Cardiac septum (tissue), 1 donor: ENCODE results near the gene SP6. TPM values are rescaled to one million over a fixed set of nuclear protein-coding genes. Genes with fewer than 3 reads are reported as not detected.
A peak's percentile ranks its signal among the peaks of the same experiment; 100 is the strongest.

Source experiments
- DNase-seq: peaks from one replicate; pipeline ENCODE4 v3.0.0-alpha.2; 2020; ENCODE audit warnings: low spot score
- intact Hi-C: fragments of 100-400 bp; cut with DNase I; formaldehyde crosslinking; loops from one replicate; pipeline ENCODE4 v1.14.0; 2022
- total RNA-seq: library from RNA; stranded (reverse); fragmentation: NEBNext Ultra II Directional; extraction: Animal tissue kit (Norgen Biotek cat#: 25700); gene quantifications from one replicate; pipeline ENCODE4 v1.2.1, GENCODE V29; 2021
- donor health status: DM: no; HTN: no; CAD: no.

Gene SP6
- total RNA-seq, 1 donor from 2014 or later: 0.08 TPM

DNA sequence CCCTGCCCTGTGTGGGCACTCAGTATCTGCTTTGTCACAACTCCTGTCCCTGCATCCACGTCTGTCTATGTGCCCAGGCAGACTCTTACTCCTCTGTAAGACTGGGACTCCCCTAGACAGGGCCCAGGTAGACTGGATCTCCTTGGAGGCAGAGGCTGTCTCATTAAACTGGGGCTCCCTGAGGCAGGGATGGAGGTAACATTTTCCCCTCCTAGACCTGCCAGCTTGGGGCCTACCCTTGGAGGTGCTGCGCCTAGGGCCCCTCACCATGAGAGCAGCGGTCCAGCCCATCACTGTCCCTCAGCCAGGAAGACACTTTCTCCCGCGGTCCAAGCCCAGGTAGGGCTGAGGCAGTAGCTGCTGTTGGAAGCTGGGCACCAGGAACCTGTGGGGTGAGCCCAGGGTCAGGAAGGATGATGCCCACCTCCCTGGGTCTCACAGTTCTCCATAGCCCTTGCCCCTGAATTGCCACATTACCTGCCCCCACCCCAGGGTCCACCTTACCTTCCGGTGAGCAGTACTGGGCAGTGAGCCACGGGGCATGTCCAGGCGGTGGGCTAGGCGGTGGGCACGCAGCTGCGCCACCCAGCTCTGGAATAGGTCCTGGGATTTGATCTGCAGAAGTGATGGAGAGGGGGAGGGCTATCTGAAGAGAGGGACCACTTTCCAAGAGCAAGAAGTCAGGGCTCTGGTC, 32.8 kb downstream of the SP6 start:
- DNase-seq: no peak
- intact Hi-C loops: no loop called here

GRCh38 chr17:47816947-47817346, 34.0 kb downstream of the SP6 start:
- no peak for DNase-seq
- intact Hi-C loops: no loop called here

GRCh38 chr17:47816111-47816735, 34.7 kb downstream of the SP6 start:
- intact Hi-C loops: no loop called here
- no peak for DNase-seq

DNA sequence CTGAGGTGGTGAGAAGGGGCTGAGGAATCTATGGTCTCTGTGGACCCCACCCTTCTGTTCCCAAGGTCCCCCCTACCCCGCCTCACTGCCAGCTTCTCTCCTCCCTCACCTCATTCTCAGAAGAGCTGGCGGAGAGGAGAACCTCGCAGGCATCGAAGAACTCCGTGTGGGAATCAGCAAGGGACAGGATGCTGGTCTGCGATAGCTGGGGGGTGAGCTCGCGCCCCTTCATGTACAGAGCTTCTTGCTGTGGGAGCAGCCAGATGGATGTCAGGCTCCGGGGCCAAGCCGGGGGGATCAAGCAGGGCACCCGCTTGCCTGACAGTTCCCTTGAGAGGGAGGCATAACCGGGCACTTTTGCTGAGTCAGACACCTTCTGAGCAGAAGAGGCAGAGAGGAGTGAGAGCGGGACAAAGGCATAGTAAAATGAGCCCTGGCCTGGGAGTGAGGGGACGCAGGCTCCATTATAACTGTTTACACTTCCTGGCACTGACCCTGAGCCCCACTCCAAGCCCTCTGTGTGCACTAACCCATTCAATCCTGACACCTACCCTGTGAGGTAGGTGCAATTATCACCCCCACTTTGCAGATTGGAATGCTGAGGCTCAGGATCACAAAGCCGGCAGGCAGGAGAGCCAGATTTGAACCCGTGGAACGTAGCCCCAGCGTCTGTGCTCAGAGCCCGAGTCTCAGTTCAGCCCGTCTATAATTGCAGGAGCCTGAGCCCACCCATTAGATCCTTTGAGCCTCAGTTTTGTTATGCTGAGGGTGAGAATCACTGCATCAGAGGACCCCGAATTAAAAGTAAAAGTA, 35.7 kb downstream of the SP6 start:
- intact Hi-C loops: no loop called here
- no peak for DNase-seq

DNA sequence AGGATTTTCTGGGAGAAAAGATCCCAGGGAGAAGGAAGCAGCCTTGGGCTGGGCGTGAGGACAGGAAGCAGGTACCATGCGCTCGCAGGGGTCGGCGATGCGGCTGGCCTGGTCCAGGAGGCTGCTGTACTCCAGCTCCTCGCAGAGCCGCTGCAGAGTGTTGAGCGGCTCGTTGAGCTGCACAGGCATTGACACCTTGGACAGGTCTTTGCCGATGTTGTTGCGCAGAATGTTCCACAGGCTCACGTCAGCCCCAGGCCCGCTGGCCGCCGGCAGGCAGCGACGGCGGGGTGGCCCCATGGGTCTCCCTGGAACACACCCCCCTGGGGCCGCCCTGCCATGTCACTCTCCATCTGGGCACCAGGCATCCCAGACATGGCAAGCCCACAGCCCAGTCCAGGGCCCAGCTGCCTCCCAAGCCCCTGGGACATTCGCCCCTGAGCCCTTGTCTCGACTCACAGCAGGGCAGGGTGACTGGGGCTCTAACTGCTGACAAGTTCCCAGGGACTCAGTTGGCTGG, 37.4 kb downstream of the SP6 start:
- intact Hi-C loops: no loop called here
- no peak for DNase-seq

GRCh38 chr17:47813077-47813476, 37.9 kb downstream of the SP6 start:
- intact Hi-C loops: no loop called here
- peak; percentile 75 for DNase-seq

DNA sequence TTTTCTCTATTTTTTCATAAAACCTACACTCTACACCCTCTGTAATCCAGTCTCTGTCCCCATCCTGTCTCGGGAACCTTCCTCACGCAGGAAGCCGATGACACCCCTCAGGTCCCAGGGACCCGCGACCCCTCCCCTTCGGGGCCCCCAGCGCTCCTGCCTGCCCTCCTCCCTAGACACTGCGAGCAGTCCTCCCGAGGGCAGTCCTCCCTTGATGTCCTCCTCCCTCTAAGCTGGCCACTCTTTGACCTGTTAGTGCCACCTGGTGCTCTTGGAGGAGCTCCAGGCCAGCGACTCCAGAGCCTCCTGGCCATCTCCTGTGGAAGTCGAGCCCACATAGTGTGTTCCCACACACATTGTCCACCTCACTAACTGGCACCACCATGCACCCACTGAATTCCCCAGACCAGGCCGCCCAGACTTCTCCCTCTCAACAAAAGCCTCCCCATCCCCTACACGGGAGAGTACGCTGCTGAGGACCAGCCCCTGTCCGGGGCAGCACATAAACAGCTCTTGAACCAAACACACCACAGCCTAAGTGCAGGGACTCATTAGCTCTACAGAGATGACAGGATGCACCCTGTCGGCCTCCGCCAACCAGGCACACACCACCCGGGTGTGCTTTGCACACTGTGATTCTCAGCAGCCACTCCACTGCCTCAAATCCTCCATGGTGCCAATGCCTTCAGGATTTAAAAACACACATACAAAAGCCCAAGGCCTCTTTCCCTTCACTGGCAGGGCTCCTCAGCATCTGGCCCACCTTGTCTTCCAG, 38.6 kb downstream of the SP6 start:
- DNase-seq: peak; percentile 62

DNA sequence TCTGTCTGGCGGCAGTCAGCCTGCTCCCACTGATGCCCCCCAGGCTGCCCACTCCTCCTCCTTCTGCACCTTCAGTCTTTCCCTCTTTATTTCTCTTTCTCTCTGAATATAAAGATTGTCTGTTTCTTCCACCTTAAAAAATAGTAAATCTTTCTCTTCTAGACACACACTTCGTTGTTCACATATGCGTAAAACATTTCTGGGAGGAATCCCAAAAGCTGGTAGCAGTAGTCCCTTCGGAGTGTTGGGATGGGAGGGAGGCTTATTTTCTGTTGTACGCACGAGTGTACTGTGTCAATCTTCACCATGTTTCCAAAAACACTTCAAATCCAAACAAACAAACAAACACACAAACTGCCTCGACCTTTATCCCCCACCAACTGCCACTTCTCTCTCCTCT, 39.3 kb downstream of the SP6 start:
- no peak for DNase-seq
- intact Hi-C loops: no loop called here

More for the DNA sequence above, 38.6 kb downstream of the SP6 start:
- intact Hi-C loops: no loop called here

DNA sequence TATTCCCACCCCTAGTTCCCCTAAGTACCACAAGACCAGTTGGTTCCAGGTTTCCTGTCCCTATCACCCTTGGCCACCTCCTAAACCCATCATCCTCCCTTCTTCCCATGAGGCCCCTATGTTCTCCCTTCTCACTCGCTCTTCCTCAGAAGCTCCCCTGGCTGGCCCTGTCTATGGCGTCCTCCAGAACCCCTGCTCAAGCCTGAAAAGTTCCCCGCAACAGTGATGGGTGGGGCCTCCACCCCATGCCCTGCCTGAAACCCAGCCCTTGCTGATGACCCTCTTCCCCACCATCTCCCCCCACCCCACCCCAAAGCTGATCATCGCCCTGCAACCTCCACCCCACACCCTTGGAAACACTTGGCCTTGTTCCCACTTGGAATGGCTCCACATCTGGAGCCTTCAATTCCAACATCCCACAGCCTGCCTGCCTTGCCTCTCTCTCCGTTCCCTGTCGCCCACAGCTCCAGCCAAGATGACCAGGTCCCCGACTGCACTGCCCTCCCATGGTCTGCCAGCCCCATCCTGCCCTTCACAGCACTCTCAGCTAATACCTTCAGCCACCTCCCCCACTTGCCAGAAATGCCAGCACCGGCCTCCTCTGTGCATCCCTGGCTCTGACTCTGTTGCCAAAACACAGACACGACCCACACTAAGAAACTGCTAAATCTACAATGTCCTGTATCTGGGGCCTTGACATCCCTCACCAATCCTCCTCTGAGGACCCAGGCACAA, 39.9 kb downstream of the SP6 start:
- intact Hi-C loops: no loop called here
- peak; percentile 55 for DNase-seq

- peak; percentile 49 for DNase-seq
- intact Hi-C loops: no loop called here
Observed at GRCh38 chr17:47810200-47810821, 40.7 kb downstream of the SP6 start.

GRCh38 chr17:47808830-47809480, 42.0 kb downstream of the SP6 start:
- intact Hi-C loops: no loop called here
- no peak for DNase-seq

DNA sequence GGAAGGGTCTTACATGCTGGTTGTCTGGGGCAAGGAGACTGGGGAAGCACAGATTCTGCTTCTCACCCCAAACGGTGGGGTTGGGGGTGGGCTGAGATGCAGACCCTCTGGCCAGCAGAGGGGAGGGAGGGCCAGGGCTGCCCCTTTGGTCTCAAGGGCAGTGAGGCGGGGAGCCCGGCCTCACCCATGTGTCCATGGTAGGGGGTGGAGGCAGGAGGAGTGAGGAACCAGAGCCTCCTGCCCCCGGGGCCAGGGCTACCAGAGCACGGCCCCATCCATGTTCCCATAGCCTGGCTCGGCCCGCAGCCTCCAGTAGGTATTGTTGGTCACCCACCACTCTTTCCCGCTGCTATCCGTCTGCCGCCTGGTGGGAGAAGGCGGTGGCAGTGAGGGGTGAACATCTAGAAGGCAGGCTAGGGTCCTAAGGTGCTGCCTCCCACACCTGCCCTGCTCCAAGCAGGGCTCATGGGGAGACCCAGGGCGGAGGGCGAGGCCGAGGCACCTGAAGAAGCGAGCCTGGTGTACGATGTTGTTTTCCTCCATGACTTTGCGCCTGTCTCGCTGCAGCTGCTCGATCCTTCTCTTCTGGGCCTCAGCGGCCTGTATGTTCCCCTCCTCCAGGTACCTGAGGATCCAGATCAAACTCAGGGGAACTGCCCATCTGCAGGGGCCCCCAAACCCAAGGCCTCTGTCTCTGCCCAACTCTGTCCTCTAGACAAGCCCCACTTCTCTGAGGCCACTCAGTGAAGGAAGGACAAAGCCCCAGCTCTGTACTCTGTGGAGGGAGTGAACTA, 42.7 kb downstream of the SP6 start:
- intact Hi-C loops: no loop called here
- DNase-seq: no peak

DNA sequence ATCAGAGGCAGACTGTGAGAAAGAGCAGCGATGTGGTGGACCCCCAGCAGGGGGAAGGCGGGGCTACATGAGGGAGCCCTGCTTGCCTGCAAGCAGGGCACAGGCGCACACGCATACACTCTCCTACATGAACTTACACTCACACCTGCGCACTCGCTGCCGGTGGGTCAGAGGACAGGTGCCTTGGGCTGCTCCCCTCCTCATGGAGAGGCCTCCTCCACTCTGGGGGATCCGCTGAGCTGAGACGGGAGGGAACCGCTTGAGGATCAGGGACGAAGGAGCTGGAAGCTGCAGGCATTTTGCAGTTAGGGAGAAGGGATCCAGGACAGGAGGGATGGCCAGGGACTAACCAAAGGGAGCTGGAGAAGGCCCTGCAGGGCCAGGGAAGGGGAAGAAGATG, 43.5 kb downstream of the SP6 start:
- no peak for DNase-seq
- intact Hi-C loops: no loop called here

- intact Hi-C loops: no loop called here
- no peak for DNase-seq
Observed at GRCh38 chr17:47806913-47807255, 44.1 kb downstream of the SP6 start.

DNA sequence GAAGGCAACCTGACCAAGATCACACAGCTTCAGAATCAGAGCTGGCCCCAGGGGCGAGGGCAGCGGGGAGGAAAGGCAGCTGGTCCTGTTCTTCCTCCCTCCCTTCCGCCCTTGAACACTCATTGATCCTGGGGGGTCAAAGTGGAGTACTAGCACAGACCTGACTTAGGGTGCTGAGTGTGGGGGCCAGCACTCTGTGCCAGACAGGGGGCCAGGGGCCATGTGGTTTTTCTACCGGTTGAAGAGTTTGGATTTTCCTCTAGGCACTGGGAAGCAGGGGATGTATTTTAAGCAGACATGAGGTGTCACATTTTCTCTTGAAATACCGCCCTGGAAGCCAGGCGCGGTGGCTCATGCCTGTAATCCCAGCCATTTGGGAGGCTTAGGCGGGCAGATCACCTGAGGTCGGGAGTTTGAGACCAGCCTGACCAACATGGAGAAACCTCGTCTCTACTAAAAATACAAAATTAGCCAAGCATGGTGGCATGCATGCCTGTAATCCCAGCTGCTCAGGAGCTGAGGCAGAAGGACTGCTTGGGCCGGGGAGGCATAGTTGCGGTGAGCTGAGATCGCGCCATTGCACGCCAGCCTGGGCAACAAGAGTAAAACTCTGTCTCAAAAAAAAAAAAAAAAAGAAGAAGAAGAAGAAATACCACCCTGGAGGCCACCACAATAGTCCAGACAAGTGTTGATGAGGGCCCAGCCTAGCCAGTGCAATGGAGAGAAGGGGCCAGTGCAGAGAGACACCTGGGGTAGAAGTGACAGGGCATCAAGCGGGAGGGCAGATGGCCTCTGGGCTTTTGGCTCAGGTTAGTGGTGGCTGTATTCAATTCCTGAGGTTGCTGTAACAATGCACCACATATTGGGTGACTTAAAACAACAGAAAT, 44.7 kb downstream of the SP6 start:
- DNase-seq: no peak
- intact Hi-C loops: no loop called here

DNA sequence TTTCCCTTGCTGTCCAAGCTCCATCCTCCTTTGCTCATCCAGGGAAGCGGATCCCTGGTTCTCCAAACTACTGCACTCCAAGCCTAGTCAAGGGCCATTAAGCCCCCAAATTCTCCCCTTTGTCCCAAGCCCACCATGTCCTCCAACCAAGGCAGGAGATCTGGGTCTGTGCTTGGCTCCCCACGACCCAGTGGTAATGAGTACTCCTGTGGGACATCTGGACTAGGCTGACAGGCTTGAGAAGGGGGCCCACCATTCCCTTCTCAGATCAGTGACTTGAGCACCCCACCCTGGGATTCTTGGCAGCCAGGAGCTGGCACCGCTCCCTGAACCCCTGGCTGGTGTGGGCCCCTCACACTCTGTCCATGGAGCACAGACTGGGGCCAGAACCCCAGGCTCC, 46.5 kb downstream of the SP6 start:
- intact Hi-C loops: loop anchor here (5.0 kb wide), 1 partner anchor 107 kb away; no protein-coding TSS in a partner anchor
- DNase-seq: peak; percentile 53
